Right atrium auricular region (tissue), 2 donors: Measurements from ENCODE around the gene UNK. TPM values are rescaled to one million over a fixed set of nuclear protein-coding genes. Genes with fewer than 3 reads are reported as not detected.
"Not testable (repeated sequence)": the region's sequence is repeated elsewhere in the genome, so short reads cannot be mapped to it uniquely, and the experiment has no call there.

Experiments used
- DNase-seq: peaks from one replicate; pipeline ENCODE4 v3.0.0-alpha.2; 2019; ENCODE audit warnings: low spot score
- H3K27ac ChIP-seq, 2 donors: fragments of 200-600 bp; sonication (generic); 1 replicate in 1 of 2; 2 replicates in 1 of 2; pipeline ENCODE4 v1.5.1; 2016 to 2019
- H3K27me3 ChIP-seq, 2 donors: fragments of 200-600 bp; sonication (generic); one replicate each; pipeline versions ENCODE4 v1.5.1 to v1.6.0; 2017 to 2019
- H3K36me3 ChIP-seq: fragments of 200-600 bp; sonication (generic); one replicate; pipeline ENCODE4 v1.5.1; 2016
- H3K4me1 ChIP-seq, 2 donors: fragments of 200-600 bp; sonication (generic); one replicate each; pipeline versions ENCODE4 v1.5.1 to v1.6.0; 2017 to 2019
- H3K4me3 ChIP-seq, 2 donors: fragments of 200-600 bp; sonication (generic); 1 replicate in 1 of 2; 2 replicates in 1 of 2; pipeline ENCODE4 v1.5.1; 2017 to 2019; ENCODE audit warnings: mild to moderate bottlenecking in 1 of 2, moderate library complexity in 1 of 2
- H3K9me3 ChIP-seq, 2 donors: fragments of 200-600 bp; sonication (generic); one replicate each; pipeline ENCODE4 v1.5.1; 2019
- total RNA-seq, 2 donors: library from RNA; depleted of rRNA; stranded (reverse); fragments of >200 nt; gene quantifications; one replicate each; pipeline ENCODE4 v1.1.0, GENCODE V29; 2016
- TF ChIP-seq, protein P1 (sequence below), 2 donors: fragments of 200-600 bp; sonication (generic); IDR thresholded peaks; one replicate each; pipeline ENCODE4 v1.5.1; 2019; ENCODE audit warnings: antibody characterized with exemption in 2 of 2

UNK gene
- total RNA-seq, 2 donors from 2014 or later = 18.8 to 25.3 TPM

GRCh38 chr17:75849724-75850123 is 65.1 kb downstream of the UNK start:
- Histone ChIP-seq H3K36me3 (peaks cover 58% of the 10 kb centered on the region), H3K4me1 (peaks cover 0 to 90% of the 10 kb centered on the region in 2 donors), H3K27me3 (no peaks in the 10 kb centered on the region), H3K9me3 (no peaks in the 10 kb centered on the region), H3K4me3 (no peak overlapping the region), H3K27ac (peak overlapping the region; percentile 32 to 67)
- TF ChIP-seq, protein P1, sequence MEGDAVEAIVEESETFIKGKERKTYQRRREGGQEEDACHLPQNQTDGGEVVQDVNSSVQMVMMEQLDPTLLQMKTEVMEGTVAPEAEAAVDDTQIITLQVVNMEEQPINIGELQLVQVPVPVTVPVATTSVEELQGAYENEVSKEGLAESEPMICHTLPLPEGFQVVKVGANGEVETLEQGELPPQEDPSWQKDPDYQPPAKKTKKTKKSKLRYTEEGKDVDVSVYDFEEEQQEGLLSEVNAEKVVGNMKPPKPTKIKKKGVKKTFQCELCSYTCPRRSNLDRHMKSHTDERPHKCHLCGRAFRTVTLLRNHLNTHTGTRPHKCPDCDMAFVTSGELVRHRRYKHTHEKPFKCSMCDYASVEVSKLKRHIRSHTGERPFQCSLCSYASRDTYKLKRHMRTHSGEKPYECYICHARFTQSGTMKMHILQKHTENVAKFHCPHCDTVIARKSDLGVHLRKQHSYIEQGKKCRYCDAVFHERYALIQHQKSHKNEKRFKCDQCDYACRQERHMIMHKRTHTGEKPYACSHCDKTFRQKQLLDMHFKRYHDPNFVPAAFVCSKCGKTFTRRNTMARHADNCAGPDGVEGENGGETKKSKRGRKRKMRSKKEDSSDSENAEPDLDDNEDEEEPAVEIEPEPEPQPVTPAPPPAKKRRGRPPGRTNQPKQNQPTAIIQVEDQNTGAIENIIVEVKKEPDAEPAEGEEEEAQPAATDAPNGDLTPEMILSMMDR (IDR thresholded peaks at IDR 0.05) = no peak
- DNase-seq = no peak

DNA sequence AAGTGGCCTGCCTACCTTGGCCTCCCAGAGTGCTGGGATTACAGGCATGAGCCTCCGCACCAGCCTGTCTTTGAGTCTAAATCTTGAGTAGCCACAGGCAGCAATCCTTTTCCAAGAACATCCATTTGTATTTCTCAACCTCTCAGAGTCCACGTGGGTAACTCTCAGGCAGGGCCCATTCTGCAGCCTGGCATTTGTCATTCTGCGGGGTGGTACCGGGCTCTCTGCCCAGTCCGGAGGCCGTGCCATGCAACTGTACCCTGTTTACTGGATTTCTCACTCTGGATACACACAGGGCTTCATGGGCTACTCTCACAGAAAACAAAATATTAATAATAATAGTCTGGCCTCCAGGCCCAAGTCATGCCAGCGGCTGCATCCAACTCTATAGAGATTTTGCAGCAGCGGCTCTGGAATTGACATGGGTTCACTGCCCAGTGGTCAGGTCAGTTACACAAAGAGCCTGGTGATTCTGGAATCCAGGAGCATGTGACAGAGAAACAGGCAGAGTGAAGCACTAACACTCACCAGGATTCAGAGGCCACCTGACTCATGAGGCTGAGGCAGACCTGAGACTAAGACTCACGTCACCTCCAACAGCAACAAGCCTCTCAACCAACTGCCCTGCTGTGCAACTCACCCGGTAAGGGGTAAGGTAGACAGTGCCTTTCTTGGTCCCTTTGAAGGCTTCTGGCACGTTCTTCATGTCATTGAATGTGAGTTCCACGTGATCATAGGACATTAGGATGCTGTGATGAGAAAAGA is 66.5 kb downstream of the UNK start:
- Histone ChIP-seq H3K36me3 (peaks cover 56% of the 10 kb centered on the region), H3K27ac (peak overlapping the region; percentile 32 to 67), H3K4me1 (peaks cover 0 to 78% of the 10 kb centered on the region in 2 donors), H3K27me3 (no peaks in the 10 kb centered on the region), H3K9me3 (no peaks in the 10 kb centered on the region), H3K4me3 (no peak overlapping the region)
- no peak for DNase-seq
- TF ChIP-seq, protein P1 (IDR thresholded peaks at IDR 0.05) = no peak

DNA sequence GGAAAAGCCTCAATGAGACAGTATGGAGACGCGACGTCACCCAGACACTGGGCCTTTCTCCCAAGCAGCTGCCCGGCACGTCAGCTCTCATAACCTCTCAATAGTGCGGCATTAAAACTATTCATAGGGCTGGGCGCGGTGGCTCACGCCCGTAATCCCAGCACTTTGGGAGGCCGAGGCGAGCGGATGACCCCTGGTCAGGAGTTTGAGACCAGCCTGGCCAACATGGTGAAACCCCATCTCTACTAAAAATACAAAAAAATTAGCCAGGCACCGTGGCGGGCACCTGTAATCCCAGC is 67.0 kb downstream of the UNK start:
- not testable (repeated sequence) for DNase-seq
- peaks cover 0 to 78% of the 10 kb centered on the region in 2 donors for H3K4me1 ChIP-seq
- H3K27ac ChIP-seq = peak overlapping the region; percentile 32 to 67

GRCh38 chr17:75853433-75853832 is 68.8 kb downstream of the UNK start:
- no peaks in the 10 kb centered on the region for H3K9me3 ChIP-seq
- H3K27ac ChIP-seq = peak overlapping the region; percentile 92 to 97
- H3K4me3 ChIP-seq = no peak overlapping the region
- H3K36me3 ChIP-seq = peaks cover 33% of the 10 kb centered on the region
- TF ChIP-seq, protein P1 (IDR thresholded peaks at IDR 0.05) = no peak
- DNase-seq = no peak
- peaks cover 0 to 60% of the 10 kb centered on the region in 2 donors for H3K4me1 ChIP-seq
- no peaks in the 10 kb centered on the region for H3K27me3 ChIP-seq

More for the DNA sequence above, 67.0 kb downstream of the UNK start:
- H3K4me3 ChIP-seq, H3K27me3 ChIP-seq, H3K9me3 ChIP-seq: not testable (repeated sequence)
- peaks cover 51% of the 10 kb centered on the region for H3K36me3 ChIP-seq

DNA sequence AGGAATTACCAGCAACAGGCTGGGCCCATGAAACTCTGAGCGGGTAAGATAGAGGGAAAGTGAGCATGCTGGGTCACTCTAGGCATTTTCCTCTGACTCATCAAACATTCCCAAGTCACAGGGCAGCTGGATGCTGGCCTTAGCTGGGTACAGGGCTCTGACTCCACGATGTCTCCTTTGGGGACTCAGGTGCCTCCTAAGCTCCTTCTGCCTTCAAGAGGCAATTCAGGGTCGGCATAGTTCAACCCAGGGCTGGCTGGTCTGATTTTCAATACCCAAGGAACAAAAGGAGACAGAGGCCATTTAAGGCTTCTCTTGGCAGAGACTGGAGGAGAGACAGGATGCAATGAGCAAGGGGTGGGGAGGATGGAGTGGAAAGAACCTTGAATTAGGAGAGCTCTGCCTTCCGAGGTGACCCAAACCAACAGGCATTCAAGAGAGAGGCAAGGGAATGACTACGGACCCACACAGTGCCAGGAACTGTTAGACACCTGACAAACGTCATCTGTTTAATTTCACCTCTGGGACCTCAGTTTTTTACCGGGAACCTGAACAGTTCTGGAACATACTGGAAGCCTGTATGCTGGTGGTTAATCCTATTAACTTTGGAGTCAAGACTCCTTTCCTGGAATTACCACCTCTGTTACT is 69.6 kb downstream of the UNK start:
- Histone ChIP-seq H3K27me3 (no peaks in the 10 kb centered on the region), H3K4me3 (peak overlapping the region; percentile 76 to 79), H3K9me3 (no peaks in the 10 kb centered on the region), H3K27ac (peak overlapping the region; percentile 92 to 97), H3K36me3 (peaks cover 25% of the 10 kb centered on the region), H3K4me1 (peaks cover 0 to 60% of the 10 kb centered on the region in 2 donors)
- TF ChIP-seq, protein P1 (IDR thresholded peaks at IDR 0.05) = no peak
- no peak for DNase-seq

GRCh38 chr17:75854881-75855309 is 70.3 kb downstream of the UNK start:
- peak overlapping the region; percentile 92 to 97 for H3K27ac ChIP-seq

More at GRCh38 chr17:75854881-75855309, 70.3 kb downstream of the UNK start:
- H3K4me3 ChIP-seq = peak overlapping the region; percentile 76 to 79
- no peaks in the 10 kb centered on the region for H3K27me3 ChIP-seq
- peaks cover 0 to 53% of the 10 kb centered on the region in 2 donors for H3K4me1 ChIP-seq
- TF ChIP-seq, protein P1 (IDR thresholded peaks at IDR 0.05) = no peak
- no peaks in the 10 kb centered on the region for H3K9me3 ChIP-seq
- DNase-seq = no peak
- peaks cover 19% of the 10 kb centered on the region for H3K36me3 ChIP-seq
